ENCODE data around the gene LILRB3. TPM values are rescaled to one million over a fixed set of nuclear protein-coding genes. Genes with fewer than 3 reads are reported as not detected.
"Not testable (repeated sequence)": the region's sequence is repeated elsewhere in the genome, so short reads cannot be mapped to it uniquely, and the experiment has no call there.

Gene LILRB3
- total RNA-seq = 1 to 10 TPM in 6 of 7 donors, under 1 TPM in 1; 0.31 to 5.5 (median 2.5) TPM
- polyA plus RNA-seq = 1 to 10 TPM; 1.7 to 4.9 TPM
- long read RNA-seq, donor 1, partial matches to known transcripts = 1 of 1 reads
- long read RNA-seq, donor 1, other reads (novel, unspliced or antisense) = 0 of 1 reads
- long read RNA-seq, donor 2 = 0 reads
- long read RNA-seq, donor 3, partial matches to known transcripts = 1 of 3 reads
- long read RNA-seq, donor 3, other reads (novel, unspliced or antisense) = 2 of 3 reads

GRCh38 chr19:54222474-54223276 lies at the start of gene LILRB3:
Gene LILRB3 (minus strand): TSS chr19:54223007. CDS start chr19:54222976, 31 bp downstream.
- not testable (repeated sequence) for H3K4me1 ChIP-seq (ENCODE audit: insufficient read depth); DNase-seq; H3K27ac ChIP-seq; H3K9me3 ChIP-seq; H3K4me3 ChIP-seq; H3K27me3 ChIP-seq; H3K36me3 ChIP-seq
- intact Hi-C loops (cut with DNase I) = loop anchor here in 1 of 4 donors (2.0 kb wide), 1 partner anchor 16 kb away; no protein-coding TSS in a partner anchor
- WGBS, 3 donors = 47 to 61% (median 60%) methylated on average over 16 of the region's 16 CpGs

GRCh38 chr19:54272181-54272580 lies 49.4 kb upstream of the LILRB3 start:
- H3K27me3 ChIP-seq; H3K36me3 ChIP-seq; H3K4me1 ChIP-seq (ENCODE audit: insufficient read depth); intact Hi-C loops (cut with DNase I); H3K4me3 ChIP-seq; H3K9me3 ChIP-seq; DNase-seq; H3K27ac ChIP-seq: not testable (repeated sequence)
- WGBS, 3 donors = 57 to 82% (median 61%) methylated on average over 5 of the region's 5 CpGs

GRCh38 chr19:54271587-54271986 lies 48.8 kb upstream of the LILRB3 start:
- DNase-seq; H3K27ac ChIP-seq; intact Hi-C loops (cut with DNase I); H3K4me1 ChIP-seq (ENCODE audit: insufficient read depth); H3K9me3 ChIP-seq; H3K27me3 ChIP-seq; H3K4me3 ChIP-seq; H3K36me3 ChIP-seq: not testable (repeated sequence)
- WGBS, 3 donors = 50 to 70% (median 61%) methylated on average over 4 of the region's 4 CpGs

GRCh38 chr19:54271106-54271505 lies 48.3 kb upstream of the LILRB3 start:
- Histone ChIP-seq H3K4me1 (ENCODE audit: insufficient read depth) (no peaks in the 10 kb centered on the region), H3K36me3 (no peaks in the 10 kb centered on the region), H3K4me3 (no peak overlapping the region), H3K27me3 (no peaks in the 10 kb centered on the region), H3K9me3 (no peaks in the 10 kb centered on the region), H3K27ac (no peak overlapping the region)
- 68 to 73% (median 71%) methylated on average over 8 of the region's 8 CpGs for WGBS, 3 donors
- TF ChIP-seq EP300 (IDR thresholded peaks at IDR 0.05) = no peak
- no peak for TF ChIP-seq CTCF (IDR thresholded peaks at IDR 0.05)
- TF ChIP-seq POLR2A (IDR thresholded peaks at IDR 0.05) = no peak
- no peak for DNase-seq
- intact Hi-C loops (cut with DNase I) = no loop called here

GRCh38 chr19:54268936-54269335 lies 46.1 kb upstream of the LILRB3 start:
- no peaks in the 10 kb centered on the region for H3K4me1 ChIP-seq (ENCODE audit: insufficient read depth)
- H3K27me3 ChIP-seq = no peaks in the 10 kb centered on the region
- H3K36me3 ChIP-seq = no peaks in the 10 kb centered on the region
- H3K4me3 ChIP-seq = no peak overlapping the region
- no peak for DNase-seq
- TF ChIP-seq EP300 (IDR thresholded peaks at IDR 0.05) = no peak
- no peak for TF ChIP-seq CTCF (IDR thresholded peaks at IDR 0.05)
- no peak for TF ChIP-seq POLR2A (IDR thresholded peaks at IDR 0.05)
- intact Hi-C loops (cut with DNase I) = no loop called here
- 47 to 65% (median 56%) methylated on average over 2 of the region's 2 CpGs for WGBS, 3 donors
- no peaks in the 10 kb centered on the region for H3K9me3 ChIP-seq
- no peak overlapping the region for H3K27ac ChIP-seq

- TF ChIP-seq CTCF (IDR thresholded peaks at IDR 0.05) = peak in 1 of 3 donors; percentile 33
- no peak for TF ChIP-seq POLR2A (IDR thresholded peaks at IDR 0.05)
- no peaks in the 10 kb centered on the region for H3K9me3 ChIP-seq
- no peaks in the 10 kb centered on the region for H3K36me3 ChIP-seq
- no peak overlapping the region for H3K4me3 ChIP-seq
- no peak overlapping the region for H3K27ac ChIP-seq
- H3K4me1 ChIP-seq (ENCODE audit: insufficient read depth) = no peaks in the 10 kb centered on the region
- DNase-seq = peak; percentile 15 to 71 (median 60)
- intact Hi-C loops (cut with DNase I) = no loop called here
- WGBS, 3 donors = 5 to 6% (median 5%) methylated on average over 6 of the region's 6 CpGs
- H3K27me3 ChIP-seq = no peaks in the 10 kb centered on the region
Measured at GRCh38 chr19:54266133-54266532, 43.3 kb upstream of the LILRB3 start.

Measured in ovary (tissue), 10 donors.